NCI-H128 (cell line): ENCODE data around the gene SPRR2B.
"Not testable (repeated sequence)": the region's sequence is repeated elsewhere in the genome, so short reads cannot be mapped to it uniquely, and the experiment has no call there.

Source experiments
- DNase-seq: peaks from one replicate; lab custom pipeline; 2025; ENCODE audit not compliant: unreplicated experiment; lab: John Stamatoyannopoulos, UW

Gene SPRR2B

GRCh38 chr1:153071511-153071910 is at the start of gene SPRR2B:
Gene SPRR2B, minus strand, starts transcription at chr1:153071611. Its CDS starts 772 bp downstream, at chr1:153070839.
- DNase-seq = no peak

GRCh38 chr1:153120945-153121344 is 49.5 kb upstream of the SPRR2B start:
- DNase-seq = no peak

- no peak for DNase-seq
Measured at GRCh38 chr1:153119491-153119971, 48.1 kb upstream of the SPRR2B start.

- DNase-seq = not testable (repeated sequence)
Measured at GRCh38 chr1:153115264-153115663, 43.9 kb upstream of the SPRR2B start.

- no peak for DNase-seq
Measured at GRCh38 chr1:153113416-153113815, 42.0 kb upstream of the SPRR2B start, which contains the start of gene SPRR2F. Gene SPRR2F, minus strand, starts transcription at chr1:153113516. Its CDS starts 783 bp downstream, at chr1:153112733.

- DNase-seq = not testable (repeated sequence)
Measured at GRCh38 chr1:153112454-153112853, 41.0 kb upstream of the SPRR2B start.

- DNase-seq = no peak
Measured at GRCh38 chr1:153100245-153100644, 28.8 kb upstream of the SPRR2B start.

GRCh38 chr1:153099461-153100045 is 28.1 kb upstream of the SPRR2B start:
- DNase-seq = no peak

GRCh38 chr1:153095764-153096163 is 24.4 kb upstream of the SPRR2B start:
- no peak for DNase-seq

- DNase-seq = no peak
Measured at GRCh38 chr1:153094426-153094825, 23.0 kb upstream of the SPRR2B start, which contains the start of gene SPRR2E. Gene SPRR2E, minus strand, starts transcription at chr1:153094526. Its CDS starts 775 bp downstream, at chr1:153093751.

GRCh38 chr1:153087652-153088051 is 16.2 kb upstream of the SPRR2B start:
- no peak for DNase-seq

- DNase-seq = no peak
Measured at GRCh38 chr1:153081736-153082135, 10.3 kb upstream of the SPRR2B start.

GRCh38 chr1:153072806-153073726 is 1.7 kb upstream of the SPRR2B start:
- no peak for DNase-seq

- no peak for DNase-seq
Measured at GRCh38 chr1:153070243-153070642, 1.2 kb downstream of the SPRR2B start.

GRCh38 chr1:153058826-153059784 is 12.3 kb downstream of the SPRR2B start:
- no peak for DNase-seq

GRCh38 chr1:153058154-153058553 is 13.3 kb downstream of the SPRR2B start:
- DNase-seq = no peak

GRCh38 chr1:153057375-153057774 is 14.0 kb downstream of the SPRR2B start, which contains the start of gene SPRR2A:
Gene SPRR2A, minus strand, starts transcription at chr1:153057512. Its CDS starts 777 bp downstream, at chr1:153056735.
- DNase-seq = no peak

- DNase-seq = not testable (repeated sequence)
Measured at GRCh38 chr1:153056111-153056510, 15.3 kb downstream of the SPRR2B start.

- DNase-seq = no peak
Measured at GRCh38 chr1:153049211-153049610, 22.2 kb downstream of the SPRR2B start.

- no peak for DNase-seq
Measured at GRCh38 chr1:153040950-153041631, 30.3 kb downstream of the SPRR2B start, which contains the start of gene SPRR2D. Gene SPRR2D, minus strand, starts transcription at chr1:153041120. Its CDS starts 774 bp downstream, at chr1:153040346.
